AG04450 (cell line): ENCODE measurements around the gene BANP. TPM values are rescaled to one million over a fixed set of nuclear protein-coding genes. Genes with fewer than 3 reads are reported as not detected.
A peak's percentile ranks its signal among the peaks of the same experiment; 100 is the strongest.
"Not testable (repeated sequence)": the region's sequence is repeated elsewhere in the genome, so short reads cannot be mapped to it uniquely, and the experiment has no call there.

Source experiments
- CTCF ChIA-PET: fragments of 300-600, 350-600 bp; formaldehyde crosslinking; extraction: SDS; loops from one replicate; lab custom pipeline; 2022; ENCODE audit warnings: antibody characterized with exemption, inconsistent platforms; lab: Charles Lee
- POLR2A ChIA-PET: fragments of 350-600 bp; formaldehyde crosslinking; extraction: SDS; loops from one replicate; lab custom pipeline; 2021; ENCODE audit warnings: antibody characterized with exemption, inconsistent platforms; lab: Yijun Ruan, JAX
- DNase-seq: peaks from one replicate; pipeline ENCODE4 v3.0.0-alpha.2; 2011; ENCODE audit warnings: low read depth, low spot score
- H3K27ac ChIP-seq: one replicate; pipeline ENCODE4 v1.5.1; 2012; ENCODE audit warnings: low read depth, low read length, control low read depth
- H3K27me3 ChIP-seq: one replicate; pipeline ENCODE4 v1.6.0; 2012; ENCODE audit warnings: low read length; ENCODE audit not compliant: control insufficient read depth, insufficient read depth
- H3K4me3 ChIP-seq: 2 replicates; pipeline ENCODE4 v1.5.1; 2011; ENCODE audit warnings: mild to moderate bottlenecking, low read depth, low read length, control low read depth
- H3K9me3 ChIP-seq: 2 replicates; pipeline ENCODE4 v1.5.1; 2012; ENCODE audit warnings: low read length; ENCODE audit not compliant: control insufficient read depth, insufficient read depth
- CTCF ChIP-seq: IDR thresholded peaks from 2 replicates; pipeline ENCODE4 v1.5.1; 2011; ENCODE audit warnings: low read depth, low read length, control low read depth, inconsistent platforms
- polyA plus RNA-seq: library from polyadenylated mRNA; depleted of rRNA; stranded (reverse); fragments of >200 nt; gene quantifications from 2 replicates; pipeline ENCODE4 v1.2.3, GENCODE V29; 2011; rRNA removed
- small RNA-seq: library from RNA; depleted of rRNA; stranded (forward); fragments of <200 nt; gene quantifications from one replicate; pipeline ENCODE3, GENCODE V24; 2012; ENCODE audit warnings: low read depth; ENCODE audit not compliant: insufficient read length

Gene BANP
- polyA plus RNA-seq, 1 experiment = 18.6 TPM

GRCh38 chr16:88118852-88119741 is 167.9 kb downstream of the BANP start:
- H3K9me3 ChIP-seq, POLR2A ChIA-PET, H3K4me3 ChIP-seq, CTCF ChIA-PET, H3K27me3 ChIP-seq: not testable (repeated sequence)
- H3K27ac ChIP-seq = peak overlapping the region; percentile 88
- TF ChIP-seq CTCF = peak; percentile 12; the same call in 1 of the 2 replicates
- peak; percentile 78 for DNase-seq

- POLR2A ChIA-PET, CTCF ChIA-PET, DNase-seq, H3K9me3 ChIP-seq, H3K4me3 ChIP-seq, H3K27me3 ChIP-seq: not testable (repeated sequence)
- peak overlapping the region; percentile 88 for H3K27ac ChIP-seq
Measured at GRCh38 chr16:88119881-88120751, 168.9 kb downstream of the BANP start.

GRCh38 chr16:88120812-88121211 is 169.6 kb downstream of the BANP start:
- peaks cover 4% of the 10 kb centered on the region; the same call in 1 of the 2 replicates for H3K9me3 ChIP-seq
- H3K27ac ChIP-seq = no peak overlapping the region
- DNase-seq = no peak
- H3K27me3 ChIP-seq = peaks cover 3% of the 10 kb centered on the region
- ChIA-PET CTCF (no interaction called here), POLR2A (no interaction called here)
- no peak for TF ChIP-seq CTCF
- H3K4me3 ChIP-seq = no peak overlapping the region

GRCh38 chr16:88121391-88121790 is 170.2 kb downstream of the BANP start:
- H3K9me3 ChIP-seq, POLR2A ChIA-PET, H3K27me3 ChIP-seq, H3K4me3 ChIP-seq, DNase-seq, H3K27ac ChIP-seq, CTCF ChIA-PET: not testable (repeated sequence)

- DNase-seq = no peak
- Histone ChIP-seq H3K27ac (no peak overlapping the region), H3K9me3 (peaks cover 4% of the 10 kb centered on the region; the same call in 1 of the 2 replicates), H3K27me3 (no peaks in the 10 kb centered on the region), H3K4me3 (no peak overlapping the region)
- ChIA-PET CTCF (no interaction called here), POLR2A (no interaction called here)
- TF ChIP-seq CTCF = no peak
Measured at GRCh38 chr16:88121886-88122580, 170.8 kb downstream of the BANP start.

Small RNA genes within 50 kb of the gene (small RNA-seq; reads per million reads assigned to genes)
- gene AC127455.1 = not detected

Other genes with a start within 250 kb of the BANP start
- gene KLHDC4, start 185.4 kb upstream of the BANP start, polyA plus RNA-seq = 9.9 and 11.5 TPM in 2 replicates
- 17.9 and 29.3 TPM in 2 replicates for gene SLC7A5, start 81.9 kb upstream of the BANP start, polyA plus RNA-seq
- gene CA5A, start 14.9 kb upstream of the BANP start, polyA plus RNA-seq = not detected in 2 replicates